WTC11 (cell line): ENCODE measurements around the gene ZAR1. TPM values are rescaled to one million over a fixed set of nuclear protein-coding genes. Genes with fewer than 3 reads are reported as not detected.

Experiments
- ATF1 ChIP-seq: sonication (generic); formaldehyde crosslinking; IDR thresholded peaks from 2 replicates; pipeline ENCODE4 v1.8.1; 2023; ENCODE audit warnings: mild to moderate bottlenecking, moderate library complexity, missing genetic modification reagents
- CTCF ChIP-seq: fragments of 200-600 bp; IDR thresholded peaks from 2 replicates; pipeline ENCODE4 v1.8.0; 2022; ENCODE audit warnings: antibody characterized with exemption
- NR3C1 ChIP-seq: sonication (generic); formaldehyde crosslinking; conservative IDR thresholded peaks from 2 replicates; pipeline ENCODE4 v1.8.1; 2023; ENCODE audit warnings: low read depth, mild to moderate bottlenecking, missing genetic modification reagents
- total RNA-seq: library from RNA; stranded (reverse); gene quantifications from 3 replicates; pipeline ENCODE4 v1.2.3, GENCODE V29; 2021

The ZAR1 gene
- total RNA-seq, 1 experiment from 2014 or later, result 1.4 TPM

GRCh38 chr4:48543796-48544195 is 53.7 kb downstream of the ZAR1 start (continued):
- TF ChIP-seq CTCF, result no peak
- TF ChIP-seq ATF1 (CRISPR knock-in tag), result no peak
- no peak for TF ChIP-seq NR3C1

Other genes starting within 250 kb of the ZAR1 start
- 8.8 to 10.5 TPM (median 9.2 TPM) in 3 replicates for gene TEC, start 220.4 kb upstream of the ZAR1 start, total RNA-seq
- gene SLAIN2, start 148.7 kb upstream of the ZAR1 start, total RNA-seq, result 31.2 to 35.8 TPM (median 33.8 TPM) in 3 replicates
- gene SLC10A4, start 6.9 kb upstream of the ZAR1 start, total RNA-seq, result 2.1 to 3.0 TPM (median 2.6 TPM) in 3 replicates